ENCODE data around the gene PPP2R2D.

Gene PPP2R2D

GRCh38 chr10:131898713-131899112, 2.1 kb upstream of the PPP2R2D start:
- H3K9me3 ChIP-seq (ENCODE audit: control insufficient read depth, low read length), result no peaks in the 10 kb centered on the region
- no peaks in the 10 kb centered on the region for H3K36me3 ChIP-seq (ENCODE audit: control insufficient read depth, insufficient read depth, low read length)
- DNase-seq, result no peak
- H3K4me3 ChIP-seq (ENCODE audit: insufficient read depth, low read depth, low read length, poor library complexity, severe bottlenecking), result no peak overlapping the region
- H3K27me3 ChIP-seq (replicated peaks; ENCODE audit: control insufficient read depth, insufficient read depth, low read length, poor library complexity, severe bottlenecking), result no peaks in the 10 kb centered on the region
- no peak overlapping the region for H3K27ac ChIP-seq (ENCODE audit: insufficient read depth, low read length, poor library complexity, severe bottlenecking)
- peaks cover 11% of the 10 kb centered on the region for H3K4me1 ChIP-seq (ENCODE audit: control insufficient read depth, insufficient read depth, low read length, poor library complexity, severe bottlenecking)

DNA sequence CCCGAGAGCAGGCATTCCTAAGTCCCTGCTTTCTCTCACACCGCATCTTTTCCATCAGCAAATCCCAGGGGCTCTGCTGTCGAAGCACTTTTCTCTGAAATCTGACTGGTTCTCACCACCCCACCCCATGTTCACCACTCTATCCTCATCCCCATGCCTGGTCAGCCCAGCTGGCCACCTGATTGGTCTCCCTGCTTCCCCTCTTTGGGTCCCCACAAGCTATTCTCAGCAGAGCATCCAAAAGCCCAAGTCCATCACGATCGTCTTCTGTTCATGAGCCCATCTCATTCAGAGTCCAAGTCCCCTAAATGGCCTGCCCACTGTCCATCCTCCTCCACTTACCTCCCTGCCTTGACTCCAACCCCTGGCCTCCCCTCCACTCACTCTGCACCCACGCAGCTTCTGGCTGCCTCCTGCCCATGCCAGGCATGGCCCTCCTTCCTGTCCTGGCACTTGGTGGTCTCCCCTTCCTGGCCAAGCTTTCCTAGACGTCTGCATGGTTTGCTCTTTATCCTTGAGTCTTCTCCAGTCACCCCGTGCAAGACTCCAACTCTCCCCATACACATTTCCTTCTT, 1.6 kb upstream of the PPP2R2D start:
- peaks cover 11% of the 10 kb centered on the region for H3K4me1 ChIP-seq (ENCODE audit: control insufficient read depth, insufficient read depth, low read length, poor library complexity, severe bottlenecking)
- no peak for DNase-seq
- H3K27ac ChIP-seq (ENCODE audit: insufficient read depth, low read length, poor library complexity, severe bottlenecking), result no peak overlapping the region
- H3K36me3 ChIP-seq (ENCODE audit: control insufficient read depth, insufficient read depth, low read length), result no peaks in the 10 kb centered on the region
- no peak overlapping the region for H3K4me3 ChIP-seq (ENCODE audit: insufficient read depth, low read depth, low read length, poor library complexity, severe bottlenecking)
- H3K9me3 ChIP-seq (ENCODE audit: control insufficient read depth, low read length), result no peaks in the 10 kb centered on the region
- no peaks in the 10 kb centered on the region for H3K27me3 ChIP-seq (replicated peaks; ENCODE audit: control insufficient read depth, insufficient read depth, low read length, poor library complexity, severe bottlenecking)

DNA sequence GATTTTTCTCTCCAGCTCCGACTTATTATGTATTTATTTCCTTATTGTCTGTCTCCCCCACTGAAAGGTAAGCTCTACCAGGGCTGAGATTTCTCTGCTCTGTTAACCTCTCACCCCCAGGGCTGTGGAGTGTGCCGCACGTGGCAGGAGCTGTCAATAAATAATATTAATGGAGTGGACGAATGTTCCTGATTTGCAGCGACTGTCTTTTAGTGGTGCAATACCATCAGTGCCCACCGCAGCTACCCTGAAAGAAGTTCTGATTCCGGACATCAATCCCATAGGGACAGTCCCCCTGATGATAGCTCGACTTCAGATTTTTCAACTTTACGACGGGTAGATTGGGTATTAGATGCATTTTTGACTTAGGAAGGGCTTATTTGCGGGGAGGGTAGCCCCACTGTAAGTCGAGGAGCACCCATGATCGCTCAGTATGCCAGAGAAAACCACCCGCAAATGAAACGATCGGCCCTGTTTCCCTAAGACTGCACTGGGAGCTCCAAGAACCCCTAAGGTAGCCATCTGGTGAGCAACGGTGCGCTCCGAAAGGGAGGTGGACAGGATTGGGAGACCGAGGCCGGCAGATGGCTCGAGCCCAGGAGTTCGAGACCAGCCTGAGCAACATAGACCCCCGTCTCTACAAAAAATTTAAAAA, 986 bp upstream of the PPP2R2D start:
- no peak for DNase-seq
- Histone ChIP-seq H3K9me3 (ENCODE audit: control insufficient read depth, low read length) (no peaks in the 10 kb centered on the region), H3K36me3 (ENCODE audit: control insufficient read depth, insufficient read depth, low read length) (no peaks in the 10 kb centered on the region), H3K4me3 (ENCODE audit: insufficient read depth, low read depth, low read length, poor library complexity, severe bottlenecking) (peak overlapping the region; percentile 67), H3K27me3 (replicated peaks; ENCODE audit: control insufficient read depth, insufficient read depth, low read length, poor library complexity, severe bottlenecking) (no peaks in the 10 kb centered on the region), H3K27ac (ENCODE audit: insufficient read depth, low read length, poor library complexity, severe bottlenecking) (peak overlapping the region; percentile 95), H3K4me1 (ENCODE audit: control insufficient read depth, insufficient read depth, low read length, poor library complexity, severe bottlenecking) (peaks cover 16% of the 10 kb centered on the region)

GRCh38 chr10:131901181-131901829, 497 bp downstream of the PPP2R2D start:
- Histone ChIP-seq H3K9me3 (ENCODE audit: control insufficient read depth, low read length) (no peaks in the 10 kb centered on the region), H3K4me1 (ENCODE audit: control insufficient read depth, insufficient read depth, low read length, poor library complexity, severe bottlenecking) (peaks cover 25% of the 10 kb centered on the region), H3K27me3 (replicated peaks; ENCODE audit: control insufficient read depth, insufficient read depth, low read length, poor library complexity, severe bottlenecking) (no peaks in the 10 kb centered on the region), H3K4me3 (ENCODE audit: insufficient read depth, low read depth, low read length, poor library complexity, severe bottlenecking) (peak overlapping the region; percentile 72), H3K27ac (ENCODE audit: insufficient read depth, low read length, poor library complexity, severe bottlenecking) (peak overlapping the region; percentile 95), H3K36me3 (ENCODE audit: control insufficient read depth, insufficient read depth, low read length) (no peaks in the 10 kb centered on the region)
- DNase-seq, result peak; percentile 26 to 32 (median 31)

GRCh38 chr10:131902211-131902610, 1.4 kb downstream of the PPP2R2D start:
- H3K36me3 ChIP-seq (ENCODE audit: control insufficient read depth, insufficient read depth, low read length), result no peaks in the 10 kb centered on the region
- H3K4me1 ChIP-seq (ENCODE audit: control insufficient read depth, insufficient read depth, low read length, poor library complexity, severe bottlenecking), result peaks cover 28% of the 10 kb centered on the region
- no peaks in the 10 kb centered on the region for H3K9me3 ChIP-seq (ENCODE audit: control insufficient read depth, low read length)
- H3K4me3 ChIP-seq (ENCODE audit: insufficient read depth, low read depth, low read length, poor library complexity, severe bottlenecking), result peak overlapping the region; percentile 72
- peak overlapping the region; percentile 95 for H3K27ac ChIP-seq (ENCODE audit: insufficient read depth, low read length, poor library complexity, severe bottlenecking)
- no peaks in the 10 kb centered on the region for H3K27me3 ChIP-seq (replicated peaks; ENCODE audit: control insufficient read depth, insufficient read depth, low read length, poor library complexity, severe bottlenecking)
- no peak for DNase-seq

DNA sequence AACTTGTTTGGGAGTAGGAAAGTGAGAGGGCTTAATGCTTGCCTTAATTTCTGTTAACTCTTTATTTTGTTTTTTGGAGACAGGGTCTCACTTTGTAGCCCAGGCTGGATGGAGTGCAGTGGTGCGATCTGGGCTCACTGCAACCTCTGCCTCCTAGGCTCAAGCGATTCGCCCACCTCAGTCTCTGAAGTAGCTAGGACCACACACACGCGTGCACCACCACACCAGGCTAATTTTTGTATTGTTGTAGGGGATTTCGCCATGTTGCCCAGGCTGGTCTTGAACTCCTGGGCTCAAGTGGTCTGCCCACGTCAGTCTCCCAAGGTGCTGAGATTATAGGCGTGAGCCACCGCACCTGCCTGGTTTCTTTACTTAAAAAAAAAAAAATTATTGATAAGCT, 1.9 kb downstream of the PPP2R2D start:
- no peaks in the 10 kb centered on the region for H3K36me3 ChIP-seq (ENCODE audit: control insufficient read depth, insufficient read depth, low read length)
- H3K9me3 ChIP-seq (ENCODE audit: control insufficient read depth, low read length), result no peaks in the 10 kb centered on the region
- DNase-seq, result no peak
- H3K4me3 ChIP-seq (ENCODE audit: insufficient read depth, low read depth, low read length, poor library complexity, severe bottlenecking), result no peak overlapping the region
- peaks cover 28% of the 10 kb centered on the region for H3K4me1 ChIP-seq (ENCODE audit: control insufficient read depth, insufficient read depth, low read length, poor library complexity, severe bottlenecking)
- no peaks in the 10 kb centered on the region for H3K27me3 ChIP-seq (replicated peaks; ENCODE audit: control insufficient read depth, insufficient read depth, low read length, poor library complexity, severe bottlenecking)
- H3K27ac ChIP-seq (ENCODE audit: insufficient read depth, low read length, poor library complexity, severe bottlenecking), result no peak overlapping the region

- Histone ChIP-seq H3K36me3 (ENCODE audit: control insufficient read depth, insufficient read depth, low read length) (no peaks in the 10 kb centered on the region), H3K4me3 (ENCODE audit: insufficient read depth, low read depth, low read length, poor library complexity, severe bottlenecking) (no peak overlapping the region), H3K27me3 (replicated peaks; ENCODE audit: control insufficient read depth, insufficient read depth, low read length, poor library complexity, severe bottlenecking) (no peaks in the 10 kb centered on the region), H3K4me1 (ENCODE audit: control insufficient read depth, insufficient read depth, low read length, poor library complexity, severe bottlenecking) (peaks cover 46% of the 10 kb centered on the region), H3K9me3 (ENCODE audit: control insufficient read depth, low read length) (no peaks in the 10 kb centered on the region), H3K27ac (ENCODE audit: insufficient read depth, low read length, poor library complexity, severe bottlenecking) (peak overlapping the region; percentile 27)
- no peak for DNase-seq
Observed at GRCh38 chr10:131905267-131905571, 4.4 kb downstream of the PPP2R2D start.

GRCh38 chr10:131905603-131906268, 4.9 kb downstream of the PPP2R2D start:
- no peak overlapping the region for H3K4me3 ChIP-seq (ENCODE audit: insufficient read depth, low read depth, low read length, poor library complexity, severe bottlenecking)
- H3K27me3 ChIP-seq (replicated peaks; ENCODE audit: control insufficient read depth, insufficient read depth, low read length, poor library complexity, severe bottlenecking), result no peaks in the 10 kb centered on the region
- H3K27ac ChIP-seq (ENCODE audit: insufficient read depth, low read length, poor library complexity, severe bottlenecking), result peak overlapping the region; percentile 27
- no peaks in the 10 kb centered on the region for H3K36me3 ChIP-seq (ENCODE audit: control insufficient read depth, insufficient read depth, low read length)
- no peaks in the 10 kb centered on the region for H3K9me3 ChIP-seq (ENCODE audit: control insufficient read depth, low read length)
- H3K4me1 ChIP-seq (ENCODE audit: control insufficient read depth, insufficient read depth, low read length, poor library complexity, severe bottlenecking), result peaks cover 46% of the 10 kb centered on the region
- DNase-seq, result no peak

DNA sequence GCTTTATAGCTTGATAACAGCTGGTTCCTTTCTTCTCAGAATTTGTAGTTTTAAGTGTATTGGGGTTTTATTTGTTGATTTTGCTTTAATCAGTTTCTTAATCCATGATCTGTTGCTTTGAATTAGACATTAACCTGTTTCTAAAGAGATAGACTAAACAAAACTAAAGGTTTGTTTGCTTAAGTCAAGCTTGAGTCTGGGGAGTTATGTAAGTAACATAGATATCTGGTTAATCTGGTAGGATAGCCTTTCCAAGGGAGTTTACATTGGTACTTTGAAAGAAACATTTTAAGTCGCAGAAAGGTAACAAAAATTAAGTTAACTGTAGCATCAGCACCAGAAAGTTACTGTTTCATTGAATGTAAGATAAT, 5.4 kb downstream of the PPP2R2D start:
- Histone ChIP-seq H3K9me3 (ENCODE audit: control insufficient read depth, low read length) (no peaks in the 10 kb centered on the region), H3K36me3 (ENCODE audit: control insufficient read depth, insufficient read depth, low read length) (no peaks in the 10 kb centered on the region), H3K4me1 (ENCODE audit: control insufficient read depth, insufficient read depth, low read length, poor library complexity, severe bottlenecking) (peaks cover 46% of the 10 kb centered on the region), H3K27me3 (replicated peaks; ENCODE audit: control insufficient read depth, insufficient read depth, low read length, poor library complexity, severe bottlenecking) (no peaks in the 10 kb centered on the region), H3K27ac (ENCODE audit: insufficient read depth, low read length, poor library complexity, severe bottlenecking) (peak overlapping the region; percentile 27), H3K4me3 (ENCODE audit: insufficient read depth, low read depth, low read length, poor library complexity, severe bottlenecking) (no peak overlapping the region)
- no peak for DNase-seq

GRCh38 chr10:131907679-131908078, 6.9 kb downstream of the PPP2R2D start:
- peak overlapping the region; percentile 40 for H3K27ac ChIP-seq (ENCODE audit: insufficient read depth, low read length, poor library complexity, severe bottlenecking)

More at GRCh38 chr10:131907679-131908078, 6.9 kb downstream of the PPP2R2D start:
- no peak for DNase-seq
- Histone ChIP-seq H3K9me3 (ENCODE audit: control insufficient read depth, low read length) (no peaks in the 10 kb centered on the region), H3K36me3 (ENCODE audit: control insufficient read depth, insufficient read depth, low read length) (no peaks in the 10 kb centered on the region), H3K4me3 (ENCODE audit: insufficient read depth, low read depth, low read length, poor library complexity, severe bottlenecking) (no peak overlapping the region), H3K27me3 (replicated peaks; ENCODE audit: control insufficient read depth, insufficient read depth, low read length, poor library complexity, severe bottlenecking) (no peaks in the 10 kb centered on the region), H3K4me1 (ENCODE audit: control insufficient read depth, insufficient read depth, low read length, poor library complexity, severe bottlenecking) (peaks cover 38% of the 10 kb centered on the region)

Data from effector memory CD4-positive, alpha-beta T cell (primary cell).